PC-9 (cell line): ENCODE measurements around the gene SERPING1.

Source experiments
- EZH2 ChIP-seq: fragments of 200-600 bp; sonication (generic); IDR thresholded peaks from 2 replicates; pipeline ENCODE4 v1.8.0; 2017; ENCODE audit warnings: antibody characterized with exemption, low read depth
- TF ChIP-seq, protein P1 (sequence below): fragments of 200-600 bp; sonication (generic); conservative IDR thresholded peaks from 2 replicates; pipeline ENCODE4 v1.6.1; 2017; ENCODE audit warnings: mixed run types, antibody characterized with exemption, mild to moderate bottlenecking, moderate library complexity

GRCh38 chr11:57596266-57596885 lies 1.1 kb upstream of the SERPING1 start:
- TF ChIP-seq, protein P1, sequence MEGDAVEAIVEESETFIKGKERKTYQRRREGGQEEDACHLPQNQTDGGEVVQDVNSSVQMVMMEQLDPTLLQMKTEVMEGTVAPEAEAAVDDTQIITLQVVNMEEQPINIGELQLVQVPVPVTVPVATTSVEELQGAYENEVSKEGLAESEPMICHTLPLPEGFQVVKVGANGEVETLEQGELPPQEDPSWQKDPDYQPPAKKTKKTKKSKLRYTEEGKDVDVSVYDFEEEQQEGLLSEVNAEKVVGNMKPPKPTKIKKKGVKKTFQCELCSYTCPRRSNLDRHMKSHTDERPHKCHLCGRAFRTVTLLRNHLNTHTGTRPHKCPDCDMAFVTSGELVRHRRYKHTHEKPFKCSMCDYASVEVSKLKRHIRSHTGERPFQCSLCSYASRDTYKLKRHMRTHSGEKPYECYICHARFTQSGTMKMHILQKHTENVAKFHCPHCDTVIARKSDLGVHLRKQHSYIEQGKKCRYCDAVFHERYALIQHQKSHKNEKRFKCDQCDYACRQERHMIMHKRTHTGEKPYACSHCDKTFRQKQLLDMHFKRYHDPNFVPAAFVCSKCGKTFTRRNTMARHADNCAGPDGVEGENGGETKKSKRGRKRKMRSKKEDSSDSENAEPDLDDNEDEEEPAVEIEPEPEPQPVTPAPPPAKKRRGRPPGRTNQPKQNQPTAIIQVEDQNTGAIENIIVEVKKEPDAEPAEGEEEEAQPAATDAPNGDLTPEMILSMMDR = no peak
- no peak for TF ChIP-seq EZH2
